NB4 (cell line): Measurements from ENCODE around the gene TMA16.

Experiments
- CTCF ChIP-seq: IDR thresholded peaks from one replicate; pipeline ENCODE4 v1.5.1; 2012; ENCODE audit warnings: low read depth, low read length
- MAX ChIP-seq: IDR thresholded peaks from 2 replicates; pipeline ENCODE4 v1.6.1; 2011; ENCODE audit warnings: low read depth, low read length
- MYC ChIP-seq: IDR thresholded peaks from 2 replicates; pipeline ENCODE4 v1.6.1; 2011; ENCODE audit warnings: low read depth, low read length
- POLR2A ChIP-seq: IDR thresholded peaks from 2 replicates; pipeline ENCODE4 v1.6.1; 2011; ENCODE audit warnings: mild to moderate bottlenecking; ENCODE audit not compliant: insufficient read length; ENCODE audit errors: extremely low read depth

- no peak for TF ChIP-seq CTCF
- no peak for TF ChIP-seq POLR2A
- no peak for TF ChIP-seq MYC
- TF ChIP-seq MAX: no peak
These were observed 8.9 kb upstream of the TMA16 start for GRCh38 chr4:163485589-163485988.
